SK-N-SH treated with all-trans-retinoic acid at 6 μM for 48 hours (cell line): ENCODE data around the gene DNAI7.

Experiments used
- ATAC-seq: fragments of 200-7000 bp; cut with Tn5 transposase; 3 replicates; pipeline ENCODE4 v1.9.1; 2020; ENCODE audit warnings: mild to moderate bottlenecking, moderate library complexity
- BACH2 ChIP-seq: fragments of 250-450 bp; sonication (Bioruptor Pico); IDR thresholded peaks from 2 replicates; pipeline ENCODE4 v1.9.0; 2021; ENCODE audit warnings: mild to moderate bottlenecking, borderline replicate concordance
- CSDC2 ChIP-seq: fragments of 250-450 bp; sonication (Bioruptor Pico); IDR thresholded peaks from 2 replicates; pipeline ENCODE4 v1.5.0; 2020; ENCODE audit warnings: mild to moderate bottlenecking, moderate library complexity
- CSRNP3 ChIP-seq: fragments of 250-450 bp; sonication (Bioruptor Pico); IDR thresholded peaks from 2 replicates; pipeline ENCODE4 v1.5.1; 2021; ENCODE audit warnings: mild to moderate bottlenecking, moderate library complexity
- ESRRG ChIP-seq: fragments of 250-450 bp; sonication (Bioruptor Pico); IDR thresholded peaks from 2 replicates; pipeline ENCODE4 v1.6.1; 2021; ENCODE audit warnings: mild to moderate bottlenecking
- GLIS3 ChIP-seq: fragments of 250-450 bp; sonication (Bioruptor Pico); IDR thresholded peaks from 2 replicates; pipeline ENCODE4 v1.5.0; 2020; ENCODE audit warnings: mild to moderate bottlenecking, moderate library complexity
- ISL1 ChIP-seq: fragments of 250-450 bp; sonication (Bioruptor Pico); IDR thresholded peaks from 2 replicates; pipeline ENCODE4 v2.1.2; 2022; ENCODE audit warnings: mild to moderate bottlenecking, moderate library complexity
- PATZ1 ChIP-seq: fragments of 250-450 bp; sonication (Bioruptor Pico); IDR thresholded peaks from 2 replicates; pipeline ENCODE4 v1.8.0; 2020; ENCODE audit warnings: mild to moderate bottlenecking, moderate library complexity, borderline replicate concordance
- PPARA ChIP-seq: fragments of 250-450 bp; sonication (Bioruptor Pico); IDR thresholded peaks from 2 replicates; pipeline ENCODE4 v1.5.0; 2020; ENCODE audit warnings: mild to moderate bottlenecking, borderline replicate concordance
- RARB ChIP-seq: fragments of 250-450 bp; sonication (Bioruptor Pico); IDR thresholded peaks from 2 replicates; pipeline ENCODE4 v1.8.0; 2021; ENCODE audit warnings: mild to moderate bottlenecking, moderate library complexity
- SNAI2 ChIP-seq: fragments of 250-450 bp; sonication (Bioruptor Pico); IDR thresholded peaks from 2 replicates; pipeline ENCODE4 v1.5.0; 2020; ENCODE audit warnings: mild to moderate bottlenecking, moderate library complexity
- TCF4 ChIP-seq: fragments of 250-450 bp; sonication (Bioruptor Pico); IDR thresholded peaks from 2 replicates; pipeline ENCODE4 v1.8.0; 2021; ENCODE audit warnings: mild to moderate bottlenecking, moderate library complexity, borderline replicate concordance
- TOX ChIP-seq: fragments of 250-450 bp; sonication (Bioruptor Pico); IDR thresholded peaks from 2 replicates; pipeline ENCODE4 v1.8.0; 2021; ENCODE audit warnings: mild to moderate bottlenecking, moderate library complexity, borderline replicate concordance
- TSHZ2 ChIP-seq: fragments of 250-450 bp; sonication (Bioruptor Pico); IDR thresholded peaks from 2 replicates; pipeline ENCODE4 v1.5.0; 2020; ENCODE audit warnings: mild to moderate bottlenecking, moderate library complexity
- ZC3H10 ChIP-seq: fragments of 250-450 bp; sonication (Bioruptor Pico); IDR thresholded peaks from 2 replicates; pipeline ENCODE4 v1.5.1; 2021; ENCODE audit warnings: mild to moderate bottlenecking, moderate library complexity
- ZFP30 ChIP-seq: fragments of 450-650 bp; formaldehyde crosslinking; IDR thresholded peaks from 2 replicates; pipeline ENCODE4 v1.5.0; 2022; ENCODE audit warnings: mild to moderate bottlenecking, moderate library complexity
- ZNF70 ChIP-seq: fragments of 450-650 bp; formaldehyde crosslinking; IDR thresholded peaks from 2 replicates; pipeline ENCODE4 v1.5.0; 2020; ENCODE audit warnings: mild to moderate bottlenecking, moderate library complexity
- ZNF8 ChIP-seq: fragments of 450-650 bp; formaldehyde crosslinking; IDR thresholded peaks from 2 replicates; pipeline ENCODE4 v1.5.0; 2020; ENCODE audit warnings: mild to moderate bottlenecking, moderate library complexity
- TF ChIP-seq, protein P1 (sequence below): fragments of 250-450 bp; sonication (Bioruptor Pico); IDR thresholded peaks from 2 replicates; pipeline ENCODE4 v1.5.1; 2020; ENCODE audit warnings: low read depth, mild to moderate bottlenecking, moderate library complexity
- TF ChIP-seq, protein P2 (sequence below): fragments of 250-450 bp; sonication (Bioruptor Pico); IDR thresholded peaks from 2 replicates; pipeline ENCODE4 v1.8.0; 2021; ENCODE audit warnings: low read depth, mild to moderate bottlenecking, moderate library complexity, borderline replicate concordance

DNAI7 gene

DNA sequence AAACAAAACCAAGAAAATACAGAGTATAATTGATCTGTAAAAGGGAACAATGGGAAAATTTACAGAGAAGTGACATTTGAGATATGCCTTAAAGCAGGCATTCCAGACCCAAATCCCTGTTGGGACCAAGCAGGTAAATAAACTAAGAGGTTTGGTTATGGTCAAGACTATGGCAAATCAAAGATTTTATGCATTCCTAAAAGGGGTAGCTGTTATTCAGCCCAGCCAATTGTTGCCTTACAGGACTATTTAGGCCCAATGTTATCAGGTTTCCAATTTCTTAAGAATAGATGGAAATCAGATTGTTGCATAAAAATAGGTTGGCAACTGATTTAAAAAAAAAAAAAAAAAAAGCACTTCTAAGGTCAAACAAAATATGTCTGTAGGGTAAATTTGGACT lies 5.3 kb downstream of the DNAI7 start:
- no peak for TF ChIP-seq ZFP30 (CRISPR knock-in tag)
- TF ChIP-seq, protein P1, sequence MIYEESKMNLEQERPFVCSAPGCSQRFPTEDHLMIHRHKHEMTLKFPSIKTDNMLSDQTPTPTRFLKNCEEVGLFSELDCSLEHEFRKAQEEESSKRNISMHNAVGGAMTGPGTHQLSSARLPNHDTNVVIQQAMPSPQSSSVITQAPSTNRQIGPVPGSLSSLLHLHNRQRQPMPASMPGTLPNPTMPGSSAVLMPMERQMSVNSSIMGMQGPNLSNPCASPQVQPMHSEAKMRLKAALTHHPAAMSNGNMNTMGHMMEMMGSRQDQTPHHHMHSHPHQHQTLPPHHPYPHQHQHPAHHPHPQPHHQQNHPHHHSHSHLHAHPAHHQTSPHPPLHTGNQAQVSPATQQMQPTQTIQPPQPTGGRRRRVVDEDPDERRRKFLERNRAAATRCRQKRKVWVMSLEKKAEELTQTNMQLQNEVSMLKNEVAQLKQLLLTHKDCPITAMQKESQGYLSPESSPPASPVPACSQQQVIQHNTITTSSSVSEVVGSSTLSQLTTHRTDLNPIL (CRISPR knock-in tag) = no peak
- TF ChIP-seq, protein P2, sequence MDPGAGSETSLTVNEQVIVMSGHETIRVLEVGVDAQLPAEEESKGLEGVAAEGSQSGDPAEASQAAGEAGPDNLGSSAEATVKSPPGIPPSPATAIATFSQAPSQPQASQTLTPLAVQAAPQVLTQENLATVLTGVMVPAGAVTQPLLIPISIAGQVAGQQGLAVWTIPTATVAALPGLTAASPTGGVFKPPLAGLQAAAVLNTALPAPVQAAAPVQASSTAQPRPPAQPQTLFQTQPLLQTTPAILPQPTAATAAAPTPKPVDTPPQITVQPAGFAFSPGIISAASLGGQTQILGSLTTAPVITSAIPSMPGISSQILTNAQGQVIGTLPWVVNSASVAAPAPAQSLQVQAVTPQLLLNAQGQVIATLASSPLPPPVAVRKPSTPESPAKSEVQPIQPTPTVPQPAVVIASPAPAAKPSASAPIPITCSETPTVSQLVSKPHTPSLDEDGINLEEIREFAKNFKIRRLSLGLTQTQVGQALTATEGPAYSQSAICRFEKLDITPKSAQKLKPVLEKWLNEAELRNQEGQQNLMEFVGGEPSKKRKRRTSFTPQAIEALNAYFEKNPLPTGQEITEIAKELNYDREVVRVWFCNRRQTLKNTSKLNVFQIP = no peak
- TF ChIP-seq BACH2 (CRISPR knock-in tag) = no peak
- no peak for TF ChIP-seq ZNF70 (CRISPR knock-in tag)
- TF ChIP-seq, all 23 proteins: peak for 0
- ATAC-seq = no peak

DNA sequence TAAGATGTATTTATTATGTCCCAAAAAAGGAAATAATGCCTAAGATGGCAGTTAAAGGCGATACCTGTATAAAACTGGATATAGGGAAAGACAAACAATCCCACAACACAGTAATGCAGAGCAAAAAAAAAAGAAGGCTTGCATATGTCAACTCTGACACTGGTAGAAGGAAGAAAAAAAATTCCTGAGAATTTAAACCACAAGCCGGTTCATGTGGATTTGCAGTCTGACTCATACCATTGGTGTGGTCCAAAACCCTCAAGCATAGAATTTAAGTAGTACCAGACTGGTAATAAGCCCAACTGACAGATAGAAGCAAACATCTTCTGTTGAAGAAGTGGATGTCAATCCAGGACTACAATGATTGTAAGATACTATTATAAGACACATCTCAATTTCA lies 7.2 kb downstream of the DNAI7 start:
- ATAC-seq = peak; percentile 88
- TF ChIP-seq, protein P1 (CRISPR knock-in tag) = no peak
- TF ChIP-seq ISL1 (no peak), CSRNP3 (CRISPR knock-in tag) (no peak), BACH2 (CRISPR knock-in tag) (no peak), ZNF8 (CRISPR knock-in tag) (no peak), PPARA (CRISPR knock-in tag) (no peak), TOX (no peak), GLIS3 (CRISPR knock-in tag) (no peak), ESRRG (no peak), ZNF70 (CRISPR knock-in tag) (no peak), SNAI2 (CRISPR knock-in tag) (no peak), PATZ1 (CRISPR knock-in tag) (no peak), TSHZ2 (CRISPR knock-in tag) (no peak), ZC3H10 (CRISPR knock-in tag) (no peak), CSDC2 (no peak), TCF4 (CRISPR knock-in tag) (no peak), ZFP30 (CRISPR knock-in tag) (no peak), RARB (CRISPR knock-in tag) (no peak)
- TF ChIP-seq, protein P2 = no peak
